ENCODE data around the gene PLXNA2.

GRCh38 chr1:208058756-208059155 lies 185.4 kb downstream of the PLXNA2 start:
- TF ChIP-seq CTCF (IDR thresholded peaks at IDR 0.05; ENCODE audit: low read depth, low read length) (no peak), EZH2phosphoT487 (IDR thresholded peaks at IDR 0.05; ENCODE audit: low read depth) (no peak)
